Activated T-cell treated with anti-CD3 and anti-CD28 coated beads for 48 hours (primary cell): Measurements from ENCODE around the gene KNCN.

Experiments
- DNase-seq: peaks from one replicate; pipeline ENCODE4 v3.0.0-alpha.2; 2020; ENCODE audit warnings: low read depth

Gene KNCN

DNA sequence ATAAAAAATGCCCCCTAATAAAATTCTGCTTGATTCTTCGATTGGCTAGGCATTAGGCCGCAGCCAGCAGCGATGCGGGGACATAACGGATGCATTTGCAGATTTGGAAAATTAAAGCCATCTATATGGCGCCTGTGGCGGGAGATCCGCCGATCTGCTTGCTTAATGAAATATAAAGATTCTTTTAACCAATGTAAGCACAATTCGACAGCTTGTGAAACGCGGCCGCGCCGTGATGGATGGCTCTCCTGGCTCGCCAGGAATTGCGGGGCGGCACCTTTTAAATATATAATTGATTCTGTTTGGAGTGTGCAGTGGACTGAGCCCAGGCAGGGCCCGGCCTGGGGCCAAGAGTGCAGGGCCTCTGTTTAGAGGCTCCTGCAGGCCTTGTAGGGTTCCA lies 53.8 kb downstream of the KNCN start:
- no peak for DNase-seq

DNA sequence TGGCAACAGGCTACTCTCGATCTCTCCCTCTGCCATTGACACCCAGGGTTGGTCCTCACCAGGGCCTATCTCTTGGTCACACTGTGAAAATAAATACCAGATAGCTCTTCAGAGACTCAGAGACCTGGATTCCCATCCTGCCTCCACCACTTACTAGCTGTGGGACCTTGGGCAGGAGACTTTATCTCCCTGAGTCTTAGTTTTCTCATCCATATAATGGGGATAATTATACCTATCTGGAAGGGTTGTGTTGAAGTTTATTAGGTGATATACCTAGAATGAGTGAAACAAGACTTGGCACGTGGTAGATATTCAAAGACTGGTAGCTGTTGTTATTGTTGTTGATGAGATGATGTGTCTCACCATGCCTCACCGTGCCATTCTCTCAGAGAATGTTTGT lies 54.4 kb downstream of the KNCN start:
- no peak for DNase-seq

GRCh38 chr1:46496505-46496904 lies 54.9 kb downstream of the KNCN start:
- no peak for DNase-seq

DNA sequence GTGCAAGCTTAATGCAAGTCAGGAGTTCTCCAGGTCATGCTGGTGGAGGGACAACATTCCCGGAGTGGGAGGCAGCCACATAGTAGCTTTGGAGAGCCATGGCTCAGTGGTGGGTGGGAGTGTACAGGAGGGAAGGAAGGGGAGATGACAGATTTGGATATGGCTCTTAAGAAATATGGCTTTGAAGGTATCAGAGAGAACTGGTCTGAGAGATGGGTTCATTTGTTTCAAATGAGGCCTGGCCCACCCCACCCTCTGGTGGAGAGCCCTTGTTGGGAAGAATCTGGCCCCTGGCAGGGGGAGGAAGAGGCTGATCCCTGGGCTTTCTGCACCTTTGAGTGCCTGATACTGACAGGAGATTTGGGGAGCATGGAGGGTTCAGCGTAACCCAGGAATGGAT lies 55.7 kb downstream of the KNCN start:
- no peak for DNase-seq
